HG02870 (cell line): ENCODE measurements around the gene C2orf92.

Experiments
- ATAC-seq: cut with Tn5 transposase; IDR thresholded peaks from one replicate; pipeline ENCODE4 v1.9.1; 2021; ENCODE audit warnings: mild to moderate bottlenecking, moderate library complexity; ENCODE audit not compliant: unreplicated experiment

C2orf92 gene

GRCh38 chr2:97741251-97741650, 71.7 kb downstream of the C2orf92 start:
- ATAC-seq = no peak

GRCh38 chr2:97741686-97742085, 72.2 kb downstream of the C2orf92 start:
- ATAC-seq = no peak

- ATAC-seq = no peak
Observed at GRCh38 chr2:97742381-97742847, 72.9 kb downstream of the C2orf92 start.

- ATAC-seq = no peak
Observed at GRCh38 chr2:97743913-97744312, 74.4 kb downstream of the C2orf92 start.

GRCh38 chr2:97745474-97746174, 76.1 kb downstream of the C2orf92 start:
- ATAC-seq = no peak

GRCh38 chr2:97747285-97747684, 77.8 kb downstream of the C2orf92 start:
- ATAC-seq = no peak

GRCh38 chr2:97747716-97748115, 78.2 kb downstream of the C2orf92 start:
- no peak for ATAC-seq

- ATAC-seq = no peak
Observed at GRCh38 chr2:97749581-97749980, 80.1 kb downstream of the C2orf92 start.

- ATAC-seq = no peak
Observed at GRCh38 chr2:97750017-97750416, 80.5 kb downstream of the C2orf92 start.

GRCh38 chr2:97751752-97752151, 82.2 kb downstream of the C2orf92 start:
- no peak for ATAC-seq
